ENCODE measurements around the gene PPP3CB. TPM values are rescaled to one million over a fixed set of nuclear protein-coding genes. Genes with fewer than 3 reads are reported as not detected.

The PPP3CB gene
- 16.0 to 20.4 TPM (median 17.8 TPM) in 5 replicates for total RNA-seq (2022; extraction: Qiagen RNA extraction)

GRCh38 chr10:73495884-73496674, at the start of gene PPP3CB:
Gene PPP3CB, minus strand, starts transcription at chr10:73496024. Its CDS starts 135 bp downstream, at chr10:73495889.

DNA sequence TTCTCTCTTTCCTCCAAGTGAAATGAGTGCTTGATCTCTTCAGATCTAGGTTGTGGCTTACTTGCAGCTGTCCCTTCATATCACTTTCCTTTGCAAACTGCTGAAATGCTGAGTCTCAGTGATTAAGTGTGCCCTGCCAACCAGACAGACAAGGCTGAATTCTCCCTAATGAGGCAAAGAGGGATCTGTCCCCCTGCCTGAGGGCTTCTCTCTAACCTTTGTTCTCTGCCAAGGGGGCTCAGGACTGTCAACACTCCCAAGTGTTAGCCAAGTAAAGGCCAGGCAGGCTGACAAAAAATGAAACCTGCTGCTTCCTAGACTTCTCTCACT, 62.3 kb downstream of the PPP3CB start, which contains the start of gene MSS51:
Gene MSS51 (minus strand): TSS at position 24 of the 330 bp plus-strand sequence. CDS start 5,277 bp downstream, outside the sequence.

DNA sequence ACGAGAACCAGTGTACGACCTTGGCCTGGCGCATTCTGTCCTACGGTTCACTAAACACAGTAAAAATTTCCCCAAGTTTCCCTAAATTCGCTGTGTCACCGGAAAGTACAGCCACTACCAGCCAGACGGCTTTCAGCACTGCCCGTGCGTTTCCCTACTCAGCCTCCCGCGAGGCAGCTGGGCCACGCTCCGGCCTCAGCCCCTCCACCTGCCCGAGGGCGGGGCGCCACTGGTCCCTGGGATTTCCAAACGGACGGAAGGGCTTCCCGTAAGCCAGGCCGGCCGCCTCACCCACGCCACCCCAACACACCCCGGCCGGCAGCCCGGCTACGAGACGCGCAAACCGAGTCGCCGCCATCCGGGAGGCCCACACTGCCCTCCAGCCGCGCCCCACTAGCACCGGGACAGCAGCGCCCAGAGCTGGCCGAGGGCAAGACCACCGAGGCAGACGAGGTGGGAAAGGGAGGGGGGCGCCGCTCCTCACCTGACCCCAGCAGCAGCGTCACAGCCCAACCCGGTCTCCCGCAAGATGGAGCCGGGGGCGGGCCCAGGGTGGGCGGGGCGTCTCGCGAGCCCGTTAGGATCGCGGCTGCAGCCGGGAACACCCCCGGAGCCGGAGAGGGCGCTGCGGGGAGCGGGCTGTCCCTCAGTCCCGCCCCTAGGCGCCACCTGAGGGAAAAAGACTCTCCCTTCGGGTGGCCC, 82.1 kb downstream of the PPP3CB start, which contains the start of gene ANXA7:
Gene ANXA7 (minus strand): TSS at position 531 of the 702 bp plus-strand sequence. CDS start 13,202 bp downstream, outside the sequence.

Other genes starting within 250 kb of the PPP3CB start
- gene DNAJC9, start 248.8 kb downstream of the PPP3CB start, total RNA-seq (2022; extraction: Qiagen RNA extraction), result 49.2 to 53.1 TPM (median 50.1 TPM) in 5 replicates
- gene MRPS16, start 243.4 kb downstream of the PPP3CB start, total RNA-seq (2022; extraction: Qiagen RNA extraction), result 125 to 186 TPM (median 176 TPM) in 5 replicates
- gene CFAP70, start 137.2 kb downstream of the PPP3CB start, total RNA-seq (2022; extraction: Qiagen RNA extraction), result 0.10 to 0.25 TPM (median 0.21 TPM) in 5 replicates
- 108 to 121 TPM (median 113 TPM) in 5 replicates for gene ANXA7, start 82.0 kb downstream of the PPP3CB start, total RNA-seq (2022; extraction: Qiagen RNA extraction)
- 0.33 to 0.71 TPM (median 0.40 TPM) in 5 replicates for gene MSS51, start 62.5 kb downstream of the PPP3CB start, total RNA-seq (2022; extraction: Qiagen RNA extraction)
- 9.5 to 12.0 TPM (median 11.5 TPM) in 5 replicates for gene USP54, start 95.3 kb upstream of the PPP3CB start, total RNA-seq (2022; extraction: Qiagen RNA extraction)
- gene MYOZ1, start 145.4 kb upstream of the PPP3CB start, total RNA-seq (2022; extraction: Qiagen RNA extraction), result not detected in 5 replicates
- 0.01 to 0.03 TPM (median 0.03 TPM) in 3 of 5 replicates, not detected in the others for gene SYNPO2L, start 160.0 kb upstream of the PPP3CB start, total RNA-seq (2022; extraction: Qiagen RNA extraction)
- 2.1 to 2.9 TPM (median 2.4 TPM) in 5 replicates for gene AGAP5, start 202.1 kb upstream of the PPP3CB start, total RNA-seq (2022; extraction: Qiagen RNA extraction)
- 54.0 to 62.7 TPM (median 59.7 TPM) in 5 replicates for gene SEC24C, start 248.3 kb upstream of the PPP3CB start, total RNA-seq (2022; extraction: Qiagen RNA extraction)

All from A549 treated with CORT108297 at 1 μM for 4 hours (cell line).